Nucleus accumbens (tissue), 56 donors: Measurements from ENCODE around the gene C2orf15.
"Not testable (repeated sequence)": the region's sequence is repeated elsewhere in the genome, so short reads cannot be mapped to it uniquely, and the experiment has no call there.

Experiments
- DNase-seq, 56 donors: peaks; one replicate each; lab custom pipeline; 2025; lab: John Stamatoyannopoulos, UW

C2orf15 gene

GRCh38 chr2:99159594-99159993 is 18.1 kb downstream of the C2orf15 start:
- DNase-seq: no peak

GRCh38 chr2:99166218-99166617 is 24.7 kb downstream of the C2orf15 start:
- DNase-seq: no peak

GRCh38 chr2:99169534-99169933 is 28.0 kb downstream of the C2orf15 start:
- DNase-seq: no peak

GRCh38 chr2:99171377-99172140 is 30.1 kb downstream of the C2orf15 start:
- no peak for DNase-seq

GRCh38 chr2:99180755-99181623 is 39.5 kb downstream of the C2orf15 start, which contains the start of the genes MITD1 and MRPL30:
TSS of gene MITD1 (minus strand) at chr2:99181058. CDS start at chr2:99180981, 77 bp downstream.
TSS of gene MRPL30 (plus strand) at chr2:99181184. CDS start at chr2:99186204, 5,020 bp downstream.
- peak; percentile 70 to 97 (median 92) for DNase-seq

GRCh38 chr2:99181624-99182000 is 40.1 kb downstream of the C2orf15 start:
- no peak for DNase-seq

- DNase-seq: no peak
Observed at GRCh38 chr2:99183025-99183424, 41.5 kb downstream of the C2orf15 start.

- no peak for DNase-seq
Observed at GRCh38 chr2:99184811-99185210, 43.3 kb downstream of the C2orf15 start.

- no peak for DNase-seq
Observed at GRCh38 chr2:99187011-99187410, 45.5 kb downstream of the C2orf15 start.

- no peak for DNase-seq
Observed at GRCh38 chr2:99188357-99188756, 46.9 kb downstream of the C2orf15 start.

- DNase-seq: no peak
Observed at GRCh38 chr2:99190548-99190947, 49.0 kb downstream of the C2orf15 start.

GRCh38 chr2:99192364-99192763 is 50.9 kb downstream of the C2orf15 start:
- not testable (repeated sequence) for DNase-seq

- no peak for DNase-seq
Observed at GRCh38 chr2:99198103-99198841, 56.8 kb downstream of the C2orf15 start.

GRCh38 chr2:99200076-99200800 is 58.7 kb downstream of the C2orf15 start:
- DNase-seq: no peak
